Testis (tissue), 2 donors: ENCODE measurements around the gene CST1.
"Not testable (repeated sequence)": the region's sequence is repeated elsewhere in the genome, so short reads cannot be mapped to it uniquely, and the experiment has no call there.

ENCODE experiments used
- CTCF ChIP-seq, 3 experiments: fragments of 450-650 bp in 2 of 3; fragments of 200-600 bp in 1 of 3; sonication (generic) in 1 of 3; IDR thresholded peaks; one replicate each; pipeline ENCODE4 v1.5.1; 2016 to 2019; ENCODE audit warnings: antibody characterized with exemption in 3 of 3, mild to moderate bottlenecking in 2 of 3, moderate library complexity in 1 of 3
- POLR2A ChIP-seq: fragments of 450-650 bp; IDR thresholded peaks from one replicate; pipeline ENCODE4 v1.6.1; 2017; ENCODE audit warnings: antibody characterized with exemption, mild to moderate bottlenecking, moderate library complexity

- not testable (repeated sequence) for TF ChIP-seq CTCF (IDR thresholded peaks at IDR 0.05); POLR2A
These were observed 13.9 kb upstream of the CST1 start for GRCh38 chr20:23764630-23765029.
